GM23338 (cell line): Measurements from ENCODE around the gene LYST. TPM values are rescaled to one million over a fixed set of nuclear protein-coding genes. Genes with fewer than 3 reads are reported as not detected.

Experiments
- ATAC-seq: fragments of 200-7000 bp; cut with Tn5 transposase; 3 replicates; pipeline ENCODE4 v1.9.1; 2020
- DNase-seq: peaks from one replicate; pipeline ENCODE4 v3.0.0-alpha.2; 2015; ENCODE audit warnings: low spot score
- H2AFZ ChIP-seq: fragments of 200-600 bp; sonication (generic); 2 replicates; pipeline ENCODE4 v1.8.0; 2016; ENCODE audit warnings: antibody characterized with exemption, mild to moderate bottlenecking, moderate library complexity
- H3F3A ChIP-seq: fragments of 200-600 bp; sonication (generic); replicated peaks from 2 replicates; pipeline ENCODE4 v1.8.0; 2017; ENCODE audit warnings: antibody characterized with exemption, mixed run types, low read depth
- H3K27ac ChIP-seq: fragments of 200-600 bp; sonication (generic); 2 replicates; pipeline ENCODE4 v1.6.1; 2016; ENCODE audit warnings: low read depth
- H3K27me3 ChIP-seq: fragments of 200-600 bp; sonication (generic); 2 replicates; pipeline ENCODE4 v1.8.0; 2016; ENCODE audit warnings: mild to moderate bottlenecking, mixed run types, moderate library complexity; ENCODE audit not compliant: insufficient read depth
- H3K36me3 ChIP-seq: fragments of 200-600 bp; sonication (generic); 2 replicates; pipeline ENCODE4 v1.8.0; 2016; ENCODE audit warnings: mild to moderate bottlenecking; ENCODE audit not compliant: insufficient read depth
- H3K4me1 ChIP-seq: fragments of 200-600 bp; sonication (generic); 2 replicates; pipeline ENCODE4 v1.8.0; 2016; ENCODE audit warnings: mild to moderate bottlenecking, moderate library complexity; ENCODE audit not compliant: insufficient read depth
- H3K4me2 ChIP-seq: fragments of 200-600 bp; sonication (generic); 2 replicates; pipeline ENCODE4 v1.7.1; 2017; ENCODE audit warnings: mixed run types
- H3K4me3 ChIP-seq: fragments of 200-600 bp; sonication (generic); 2 replicates; pipeline ENCODE4 v1.6.1; 2016; ENCODE audit warnings: mixed run types
- H3K79me2 ChIP-seq: fragments of 200-600 bp; sonication (generic); replicated peaks from 2 replicates; pipeline ENCODE4 v1.8.0; 2017; ENCODE audit warnings: mild to moderate bottlenecking; ENCODE audit not compliant: insufficient read depth
- H3K9me2 ChIP-seq: fragments of 200-600 bp; sonication (generic); 2 replicates; pipeline ENCODE4 v1.8.0; 2017; ENCODE audit not compliant: insufficient read depth
- H4K20me1 ChIP-seq: fragments of 200-600 bp; sonication (generic); replicated peaks from 2 replicates; pipeline ENCODE4 v1.8.0; 2017; ENCODE audit warnings: mild to moderate bottlenecking; ENCODE audit not compliant: insufficient read depth
- H3K27ac Mint-ChIP-seq: 2 replicates; pipeline ENCODE4 v1.8.0; 2020; ENCODE audit warnings: inconsistent platforms, mild to moderate bottlenecking, moderate library complexity, mixed read lengths
- H3K27me3 Mint-ChIP-seq: 3 replicates; pipeline ENCODE4 v1.8.0; 2022; ENCODE audit warnings: low read depth, mild to moderate bottlenecking, moderate library complexity, mixed read lengths, inconsistent platforms; ENCODE audit not compliant: insufficient read depth, poor library complexity
- H3K36me3 Mint-ChIP-seq: 3 replicates; pipeline ENCODE4 v1.8.0; 2021; ENCODE audit warnings: low read depth, mild to moderate bottlenecking, inconsistent platforms, moderate library complexity, mixed read lengths
- H3K4me1 Mint-ChIP-seq: 3 replicates; pipeline ENCODE4 v1.8.0; 2020; ENCODE audit warnings: mild to moderate bottlenecking, inconsistent platforms, mixed read lengths
- H3K4me3 Mint-ChIP-seq: 3 replicates; pipeline ENCODE4 v1.8.0; 2021; ENCODE audit warnings: moderate library complexity, mild to moderate bottlenecking, inconsistent platforms, mixed read lengths
- H3K9me3 Mint-ChIP-seq: 3 replicates; pipeline ENCODE4 v1.8.0; 2020; ENCODE audit warnings: moderate library complexity, mild to moderate bottlenecking, inconsistent platforms, mixed read lengths
- CREB1 ChIP-seq: fragments of 250-450 bp; sonication (Bioruptor Pico); IDR thresholded peaks from 2 replicates; pipeline ENCODE4 v1.5.0; 2020; ENCODE audit warnings: low read depth, mild to moderate bottlenecking, moderate library complexity
- CTCF ChIP-seq, 2 experiments: fragments of 200-600 bp in 1 of 2; sonication (generic) in 1 of 2; conservative IDR thresholded peaks; 2 replicates each; pipeline versions ENCODE4 v1.5.1 to v1.6.1; 2016 to 2017; ENCODE audit warnings: antibody characterized with exemption in 2 of 2, low read depth in 2 of 2, mild to moderate bottlenecking in 2 of 2, moderate library complexity in 1 of 2
- ETS1 ChIP-seq: IDR thresholded peaks from 2 replicates; pipeline ENCODE4 v1.6.1; 2016; ENCODE audit warnings: antibody characterized with exemption
- EZH2 ChIP-seq: fragments of 200-600 bp; sonication (generic); IDR thresholded peaks from one replicate; pipeline ENCODE4 v1.8.0; 2017; ENCODE audit warnings: antibody characterized with exemption, mild to moderate bottlenecking, low read depth; ENCODE audit not compliant: unreplicated experiment
- EZH2phosphoT487 ChIP-seq: fragments of 200-600 bp; sonication (generic); IDR thresholded peaks from one replicate; pipeline ENCODE4 v1.8.1; 2018; ENCODE audit warnings: antibody characterized with exemption; ENCODE audit not compliant: unreplicated experiment
- JUNB ChIP-seq: IDR thresholded peaks from one replicate; pipeline ENCODE4 v1.6.1; 2016; ENCODE audit warnings: antibody characterized with exemption; ENCODE audit not compliant: unreplicated experiment
- NANOG ChIP-seq: IDR thresholded peaks from 2 replicates; pipeline ENCODE4 v1.6.1; 2016; ENCODE audit warnings: antibody characterized with exemption, borderline replicate concordance
- POLR2AphosphoS5 ChIP-seq: IDR thresholded peaks from 2 replicates; pipeline ENCODE4 v1.6.1; 2016; ENCODE audit warnings: antibody characterized with exemption, low read depth
- REST ChIP-seq: IDR thresholded peaks from one replicate; pipeline ENCODE4 v1.6.1; 2018; ENCODE audit warnings: antibody characterized with exemption; ENCODE audit not compliant: unreplicated experiment
- STAT1 ChIP-seq: IDR thresholded peaks from one replicate; pipeline ENCODE4 v1.6.1; 2016; ENCODE audit warnings: antibody characterized with exemption; ENCODE audit not compliant: unreplicated experiment
- ZNF114 ChIP-seq: fragments of 250-450 bp; sonication (Bioruptor Pico); IDR thresholded peaks from 2 replicates; pipeline ENCODE4 v1.5.0; 2020; ENCODE audit warnings: mild to moderate bottlenecking, moderate library complexity
- ZNF331 ChIP-seq: fragments of 250-450 bp; sonication (Bioruptor Pico); IDR thresholded peaks from 2 replicates; pipeline ENCODE4 v1.5.0; 2020; ENCODE audit warnings: low read depth, mild to moderate bottlenecking, moderate library complexity
- ZNF462 ChIP-seq: fragments of 250-450 bp; sonication (Bioruptor Pico); IDR thresholded peaks from 2 replicates; pipeline ENCODE4 v1.5.0; 2020; ENCODE audit warnings: mild to moderate bottlenecking, moderate library complexity
- polyA plus RNA-seq: library from polyadenylated mRNA; unstranded; fragments of >200 nt; fragmentation: Nextera tagmentation; extraction: Ambion mirVana; gene quantifications from 2 replicates; pipeline ENCODE4 v1.2.1, GENCODE V29; 2016
- total RNA-seq: library from RNA; depleted of rRNA; stranded (reverse); fragments of >200 nt; shearing (Covaris generic); gene quantifications from 2 replicates; pipeline ENCODE4 v1.2.3, GENCODE V29; 2014

Gene LYST
- total and polyA plus RNA-seq, 2 experiments from 2014 or later, result 0.21 to 1.0 TPM

- Histone ChIP-seq H3K27ac (no peak overlapping the region), H3F3A (no peaks in the 10 kb centered on the region), H3K79me2 (no peaks in the 10 kb centered on the region), H3K27me3 (no peaks in the 10 kb centered on the region), H3K4me2 (no peak overlapping the region), H3K4me3 (no peak overlapping the region), H3K36me3 (no peaks in the 10 kb centered on the region), H4K20me1 (no peaks in the 10 kb centered on the region), H3K4me1 (peaks cover 12% of the 10 kb centered on the region; the same call in 1 of the 2 replicates), H3K9me2 (no peaks in the 10 kb centered on the region), H2AFZ (peak overlapping the region; percentile 74; the same call in 1 of the 2 replicates)
- Mint-ChIP-seq H3K27me3 (no peaks in the 10 kb centered on the region), H3K36me3 (no peaks in the 10 kb centered on the region), H3K4me3 (no peak overlapping the region), H3K9me3 (no peaks in the 10 kb centered on the region), H3K27ac (no peak overlapping the region; the same call in 1 of the 2 replicates), H3K4me1 (peaks cover 9% of the 10 kb centered on the region)
- no peak for TF ChIP-seq CREB1 (CRISPR knock-in tag)
- TF ChIP-seq JUNB, result no peak
- no peak for TF ChIP-seq POLR2AphosphoS5
- no peak for TF ChIP-seq CTCF (conservative IDR thresholded peaks at IDR 0.05; ENCODE audit: low read depth in 2 of 2)
- no peak for TF ChIP-seq ZNF331 (CRISPR knock-in tag)
- no peak for TF ChIP-seq STAT1
- no peak for TF ChIP-seq ZNF114 (CRISPR knock-in tag)
- no peak for TF ChIP-seq NANOG
- no peak for TF ChIP-seq EZH2
- TF ChIP-seq ZNF462 (CRISPR knock-in tag), result no peak
- TF ChIP-seq REST, result no peak
- no peak for TF ChIP-seq ETS1
- TF ChIP-seq EZH2phosphoT487, result no peak
- DNase-seq, result no peak
- no peak; the same call in 2 of the 3 replicates for ATAC-seq
These were observed 164.3 kb downstream of the LYST start for GRCh38 chr1:235702412-235702811.
